Measurements from ENCODE around the gene VSIG10L2.

VSIG10L2 gene

GRCh38 chr11:125944350-125945010, 1.4 kb upstream of the VSIG10L2 start:
- ChIA-PET CTCF (interaction anchor here (1.4 to 5.9 kb wide), 3 partner anchors 16 to 254 kb away, joined by 4 to 63 read pairs (median 7); no protein-coding TSS in a partner anchor), POLR2A (no interaction called here)

GRCh38 chr11:125945011-125945796, 640 bp upstream of the VSIG10L2 start:
- no peak for TF ChIP-seq CTCF (IDR thresholded peaks at IDR 0.05; ENCODE audit: control extremely low read depth, extremely low read depth, low read depth, missing control alignments)
- CTCF ChIA-PET = interaction anchor here (1.4 to 5.9 kb wide), 2 partner anchors 17 to 248 kb away, joined by 4 to 63 read pairs; no protein-coding TSS in a partner anchor
- DNase-seq (ENCODE audit: extremely low spot score) = no peak
- POLR2A ChIA-PET = no interaction called here

More at GRCh38 chr11:125944350-125945010, 1.4 kb upstream of the VSIG10L2 start:
- TF ChIP-seq CTCF (IDR thresholded peaks at IDR 0.05; ENCODE audit: control extremely low read depth, extremely low read depth, low read depth, missing control alignments) = no peak
- no peak for DNase-seq (ENCODE audit: extremely low spot score)

- POLR2A ChIA-PET = no interaction called here
- CTCF ChIA-PET = no interaction called here
- no peak for TF ChIP-seq CTCF (IDR thresholded peaks at IDR 0.05; ENCODE audit: control extremely low read depth, extremely low read depth, low read depth, missing control alignments)
- no peak for DNase-seq (ENCODE audit: extremely low spot score)
These were observed 1.0 kb downstream of the VSIG10L2 start for GRCh38 chr11:125946712-125947418.

GRCh38 chr11:125947419-125948277, 1.8 kb downstream of the VSIG10L2 start:
- ChIA-PET CTCF (interaction anchor here (0.9 to 1.4 kb wide), 3 partner anchors 9 to 53 kb away, joined by 3 read pairs; no protein-coding TSS in a partner anchor), POLR2A (no interaction called here)

GRCh38 chr11:125948278-125949051, 2.6 kb downstream of the VSIG10L2 start:
- CTCF ChIA-PET = interaction anchor here (0.9 to 1.4 kb wide), 3 partner anchors 10 to 52 kb away, joined by 3 read pairs; no protein-coding TSS in a partner anchor
- no peak for TF ChIP-seq CTCF (IDR thresholded peaks at IDR 0.05; ENCODE audit: control extremely low read depth, extremely low read depth, low read depth, missing control alignments)
- DNase-seq (ENCODE audit: extremely low spot score) = no peak
- POLR2A ChIA-PET = no interaction called here

More at GRCh38 chr11:125947419-125948277, 1.8 kb downstream of the VSIG10L2 start:
- no peak for TF ChIP-seq CTCF (IDR thresholded peaks at IDR 0.05; ENCODE audit: control extremely low read depth, extremely low read depth, low read depth, missing control alignments)
- DNase-seq (ENCODE audit: extremely low spot score) = no peak

Measured in GM10248 (cell line).